HCT116 (cell line): ENCODE results near the gene TAS1R2. TPM values are rescaled to one million over a fixed set of nuclear protein-coding genes. Genes with fewer than 3 reads are reported as not detected.

ENCODE experiments used
- ATAC-seq: fragments of 200-7000 bp; cut with Tn5 transposase; 2 replicates; pipeline ENCODE4 v1.9.1; 2020; ENCODE audit warnings: mild to moderate bottlenecking, moderate library complexity
- BruUV-seq: library from RNA; stranded (reverse); fragments of 400-500 nt; replicated peaks from 2 replicates; lab custom pipeline; 2021; lab: Mats Ljungman, UMichigan
- CTCF ChIA-PET: fragments of 300-600 bp; sonication (Branson Sonifier 250); formaldehyde crosslinking; loops from one replicate; lab custom pipeline; 2021; ENCODE audit warnings: antibody characterized with exemption; lab: Charles Lee
- POLR2A ChIA-PET: fragments of 300-600, 350-600 bp; sonication (Branson Sonifier 250); formaldehyde crosslinking; loops from one replicate; lab custom pipeline; 2021; ENCODE audit warnings: antibody characterized with exemption; lab: Charles Lee
- RAD21 ChIA-PET, 2 experiments: fragments of 300-600 bp; sonication (Branson Sonifier 250); formaldehyde crosslinking; loops; one replicate each; lab custom pipeline; 2023; ENCODE audit warnings: low total read pairs in 2 of 2; ENCODE audit not compliant: uncharacterized antibody in 2 of 2, unreplicated experiment in 2 of 2, low non-redundant PET in 1 of 2; lab: Charles Lee
- DNase-seq: peaks from one replicate; pipeline ENCODE4 v3.0.0-alpha.2; 2010; ENCODE audit warnings: low read depth, low spot score
- H2AFZ ChIP-seq: fragments of 200-600 bp; shearing (Covaris generic), sonication (generic); 2 replicates; pipeline ENCODE4 v1.6.1; 2017; ENCODE audit warnings: low read depth, mixed run types, mixed read lengths, antibody characterized with exemption, low read length; ENCODE audit not compliant: poor library complexity, severe bottlenecking
- H3K27ac ChIP-seq: 2 replicates; pipeline ENCODE4 v1.5.1; 2012; ENCODE audit warnings: low read depth, low read length
- H3K27me3 ChIP-seq: fragments of 200-600 bp; sonication (generic); 2 replicates; pipeline ENCODE4 v1.6.1; 2016; ENCODE audit warnings: mixed run types, low read length, mixed read lengths; ENCODE audit not compliant: insufficient read depth
- H3K36me3 ChIP-seq, 2 experiments: fragments of 200-500 bp in 1 of 2; fragments of 200-600 bp in 1 of 2; sonication (Bioruptor generic) in 1 of 2; sonication (generic) in 1 of 2; 2 replicates each; pipeline versions ENCODE4 v1.5.1 to v1.6.1; 2014 to 2016; ENCODE audit warnings: low read length in 2 of 2, inconsistent platforms in 1 of 2, mixed read lengths in 1 of 2, mixed run types in 1 of 2; ENCODE audit not compliant: insufficient read depth in 2 of 2, control insufficient read depth in 1 of 2
- H3K4me1 ChIP-seq, 2 experiments: fragments of 200-600 bp in 1 of 2; sonication (generic) in 1 of 2; 2 replicates each; pipeline versions ENCODE4 v1.5.1 to v1.6.1; 2012 to 2017; ENCODE audit warnings: low read length in 2 of 2, inconsistent platforms in 1 of 2, mild to moderate bottlenecking in 1 of 2, mixed read lengths in 1 of 2, mixed run types in 1 of 2, moderate library complexity in 1 of 2; ENCODE audit not compliant: insufficient read depth in 2 of 2, control insufficient read depth in 1 of 2
- H3K4me2 ChIP-seq: fragments of 200-600 bp; sonication (generic); 2 replicates; pipeline ENCODE4 v1.6.1; 2017; ENCODE audit warnings: mixed run types, low read length, mixed read lengths
- H3K4me3 ChIP-seq, 2 experiments: fragments of 200-600 bp in 1 of 2; sonication (generic) in 1 of 2; replicated peaks in 1 of 2; 2 replicates each; pipeline ENCODE4 v1.5.1; 2011 to 2016; ENCODE audit warnings: low read length in 2 of 2, control low read depth in 1 of 2, low read depth in 1 of 2, mild to moderate bottlenecking in 1 of 2, mixed read lengths in 1 of 2, mixed run types in 1 of 2
- H3K79me2 ChIP-seq: fragments of 200-600 bp; sonication (generic); 2 replicates; pipeline ENCODE4 v1.6.1; 2017; ENCODE audit warnings: mild to moderate bottlenecking, mixed run types, low read length, moderate library complexity, mixed read lengths; ENCODE audit not compliant: insufficient read depth
- H3K9ac ChIP-seq: fragments of 200-600 bp; sonication (generic); 2 replicates; pipeline ENCODE4 v1.6.1; 2016; ENCODE audit warnings: low read length, mixed read lengths
- H3K9me2 ChIP-seq: fragments of 200-600 bp; sonication (generic), shearing (Covaris generic); 2 replicates; pipeline ENCODE4 v1.6.1; 2017; ENCODE audit warnings: mixed run types, mild to moderate bottlenecking, moderate library complexity; ENCODE audit not compliant: insufficient read depth
- H3K9me3 ChIP-seq, 2 experiments: fragments of 200-500 bp in 1 of 2; fragments of 200-600 bp in 1 of 2; sonication (Bioruptor generic) in 1 of 2; sonication (generic) in 1 of 2; 2 replicates each; pipeline ENCODE4 v1.6.1; 2014 to 2017; ENCODE audit warnings: low read length in 2 of 2, mixed read lengths in 2 of 2, inconsistent platforms in 1 of 2, low read depth in 1 of 2, mild to moderate bottlenecking in 1 of 2, mixed run types in 1 of 2, moderate library complexity in 1 of 2; ENCODE audit not compliant: control insufficient read depth in 1 of 2, insufficient read depth in 1 of 2
- H4K20me1 ChIP-seq: fragments of 200-600 bp; sonication (generic), shearing (Covaris generic); 2 replicates; pipeline ENCODE4 v1.6.1; 2017; ENCODE audit warnings: mixed run types, mild to moderate bottlenecking, moderate library complexity; ENCODE audit not compliant: insufficient read depth
- ATF3 ChIP-seq: IDR thresholded peaks from 2 replicates; pipeline ENCODE4 v1.6.1; 2012
- CEBPB ChIP-seq: IDR thresholded peaks from 2 replicates; pipeline ENCODE4 v1.6.1; 2012; ENCODE audit warnings: low read depth
- FOSL1 ChIP-seq: IDR thresholded peaks from 2 replicates; pipeline ENCODE4 v1.6.1; 2012; ENCODE audit warnings: low read depth
- MAX ChIP-seq: IDR thresholded peaks from 2 replicates; pipeline ENCODE4 v1.6.1; 2012
- POLR2A ChIP-seq: IDR thresholded peaks from 2 replicates; pipeline ENCODE4 v1.7.0; 2011; ENCODE audit warnings: borderline replicate concordance; ENCODE audit not compliant: insufficient read depth, insufficient read length; ENCODE audit errors: extremely low read depth
- POLR2AphosphoS5 ChIP-seq: IDR thresholded peaks from 2 replicates; pipeline ENCODE4 v1.6.1; 2011; ENCODE audit warnings: mild to moderate bottlenecking, low read depth, low read length, moderate library complexity
- RAD21 ChIP-seq: IDR thresholded peaks from 2 replicates; pipeline ENCODE4 v1.6.1; 2012; ENCODE audit warnings: low read depth, mild to moderate bottlenecking
- REST ChIP-seq: IDR thresholded peaks from 2 replicates; pipeline ENCODE4 v1.6.1; 2012; ENCODE audit warnings: low read depth
- SIN3A ChIP-seq: IDR thresholded peaks from 2 replicates; pipeline ENCODE4 v1.6.1; 2012; ENCODE audit warnings: low read depth
- SP1 ChIP-seq: IDR thresholded peaks from 2 replicates; pipeline ENCODE4 v1.6.1; 2012; ENCODE audit warnings: low read depth
- YY1 ChIP-seq: IDR thresholded peaks from 2 replicates; pipeline ENCODE4 v1.6.1; 2011; ENCODE audit warnings: low read length, low read depth, moderate library complexity, mild to moderate bottlenecking; ENCODE audit not compliant: insufficient replicate concordance; ENCODE audit errors: extremely low read depth
- ZBTB33 ChIP-seq: IDR thresholded peaks from 2 replicates; pipeline ENCODE4 v1.6.1; 2011; ENCODE audit warnings: mild to moderate bottlenecking, low read length, moderate library complexity; ENCODE audit not compliant: insufficient replicate concordance; ENCODE audit errors: extremely low read depth
- intact Hi-C: fragments of 100-400 bp; cut with micrococcal nuclease; formaldehyde crosslinking; loops from 2 replicates; pipeline ENCODE4 v1.10.0; 2022
- total RNA-seq: library from RNA; stranded (reverse); gene quantifications from one replicate; pipeline ENCODE4 v1.2.1, GENCODE V29; 2021; ENCODE audit not compliant: unreplicated experiment

TAS1R2 gene
- total RNA-seq, 1 experiment from 2014 or later: not detected

- H3K27me3 ChIP-seq: no peaks in the 10 kb centered on the region
- peaks cover 0 to 6% of the 10 kb centered on the region in 2 experiments; a peak in 1 of 4 replicates for H3K9me3 ChIP-seq
- ChIA-PET RAD21 (no interaction called here), POLR2A (no interaction called here), CTCF (no interaction called here)
- no peak for DNase-seq
- TF ChIP-seq FOSL1 (no peak), CEBPB (no peak), MAX (no peak), RAD21 (no peak), POLR2A (no peak), SIN3A (no peak), ZBTB33 (no peak), REST (no peak), ATF3 (no peak), POLR2AphosphoS5 (no peak), YY1 (no peak), SP1 (no peak)
- H2AFZ ChIP-seq: no peak overlapping the region
- intact Hi-C loops: no loop called here
- no peaks in the 10 kb centered on the region for H3K36me3 ChIP-seq
- BruUV-seq: no TSS peak
- no peaks in the 10 kb centered on the region for H4K20me1 ChIP-seq
- no peak overlapping the region for H3K4me2 ChIP-seq
- no peak overlapping the region for H3K27ac ChIP-seq
- H3K9ac ChIP-seq: no peak overlapping the region
- no peaks in the 10 kb centered on the region for H3K79me2 ChIP-seq
- H3K4me3 ChIP-seq: no peak overlapping the region
- ATAC-seq: no peak
- peaks cover 0 to 4% of the 10 kb centered on the region in 2 experiments; a peak in 1 of 4 replicates for H3K4me1 ChIP-seq
- no peaks in the 10 kb centered on the region for H3K9me2 ChIP-seq
Measured at GRCh38 chr1:18802231-18802630, 57.2 kb downstream of the TAS1R2 start.
